K562 (cell line): Measurements from ENCODE around the gene RTL1. TPM values are rescaled to one million over a fixed set of nuclear protein-coding genes. Genes with fewer than 3 reads are reported as not detected.
A peak's percentile ranks its signal among the peaks of the same experiment; 100 is the strongest.

Source experiments
- ATAC-seq: fragments of 200-7000 bp; cut with Tn5 transposase; 3 replicates; pipeline ENCODE4 v1.9.1; 2020; ENCODE audit warnings: moderate library complexity
- BruUV-seq: library from RNA; stranded (reverse); fragments of 400-500 nt; replicated peaks from 2 replicates; lab custom pipeline; 2021; lab: Mats Ljungman, UMichigan
- CTCF ChIA-PET: fragments of 300-600 bp; formaldehyde crosslinking; extraction: SDS; loops from one replicate; lab custom pipeline; 2021; ENCODE audit warnings: low intra/inter-chr PET ratio; lab: Yijun Ruan, JAX
- POLR2A ChIA-PET: fragments of 300-600, 350-650 bp; sonication (Branson Sonifier 250); formaldehyde crosslinking; extraction: SDS; loops from one replicate; lab custom pipeline; 2021; ENCODE audit warnings: antibody characterized with exemption, inconsistent platforms; lab: Yijun Ruan, JAX
- DNase-seq, 4 experiments: peaks; one replicate each; pipeline versions ENCODE4 v3.0.0 to v3.0.0-alpha.2; 2011 to 2018; ENCODE audit warnings: low spot score in 3 of 4, mixed read lengths in 3 of 4; ENCODE audit errors: extremely low read depth in 1 of 4
- FAIRE-seq: peaks from 2 replicates; lab custom pipeline; 2011; peaks lifted over from hg19 to GRCh38; lab: Jason Lieb, UNC
- H2AFZ ChIP-seq: 2 replicates; pipeline ENCODE4 v1.6.0; 2011; ENCODE audit warnings: low read depth, low read length, control low read depth, inconsistent platforms
- H3K27ac ChIP-seq: fragments of 200-600 bp; 3 replicates; pipeline ENCODE4 v1.8.0; 2011; ENCODE audit warnings: low read depth, mild to moderate bottlenecking, control low read depth, inconsistent platforms, low read length, moderate library complexity, mixed read lengths; ENCODE audit errors: extremely low read depth
- H3K27me3 ChIP-seq, 2 experiments: fragments of 300-600 bp in 1 of 2; 2 replicates in 1 of 2; 3 replicates in 1 of 2; pipeline versions ENCODE4 v1.6.0 to v1.8.0; 2011; ENCODE audit warnings: inconsistent platforms in 2 of 2, low read length in 2 of 2, mild to moderate bottlenecking in 1 of 2, mixed read lengths in 1 of 2, moderate library complexity in 1 of 2; ENCODE audit not compliant: control insufficient read depth in 2 of 2, insufficient read depth in 2 of 2
- H3K36me3 ChIP-seq: fragments of 300-600 bp; 3 replicates; pipeline ENCODE4 v1.8.0; 2011; ENCODE audit warnings: mild to moderate bottlenecking, low read length, inconsistent platforms; ENCODE audit not compliant: control insufficient read depth, insufficient read depth
- H3K4me1 ChIP-seq, 2 experiments: fragments of 200-600 bp in 1 of 2; replicated peaks in 1 of 2; 2 replicates in 1 of 2; 3 replicates in 1 of 2; pipeline versions ENCODE4 v1.5.1 to v1.8.0; 2011; ENCODE audit warnings: inconsistent platforms in 2 of 2, low read length in 2 of 2, mild to moderate bottlenecking in 1 of 2, mixed read lengths in 1 of 2, moderate library complexity in 1 of 2; ENCODE audit not compliant: control insufficient read depth in 2 of 2, insufficient read depth in 2 of 2
- H3K4me2 ChIP-seq: 2 replicates; pipeline ENCODE4 v1.6.1; 2011; ENCODE audit warnings: low read length, control low read depth, inconsistent platforms, mixed read lengths; ENCODE audit not compliant: insufficient read depth
- H3K4me3 ChIP-seq: fragments of 200-600 bp; sonication (generic), shearing (Covaris generic); 2 replicates; pipeline ENCODE4 v1.5.1; 2016; ENCODE audit warnings: control low read depth, inconsistent platforms
- H3K79me2 ChIP-seq: fragments of 200-600 bp; 3 replicates; pipeline ENCODE4 v1.8.0; 2011; ENCODE audit warnings: low read length, inconsistent platforms; ENCODE audit not compliant: control insufficient read depth, insufficient read depth
- H3K9ac ChIP-seq, 2 experiments: 2 replicates each; pipeline versions ENCODE4 v1.6.0 to v1.6.1; 2011; ENCODE audit warnings: low read depth in 2 of 2, low read length in 2 of 2, control low read depth in 1 of 2, inconsistent platforms in 1 of 2, mild to moderate bottlenecking in 1 of 2, mixed read lengths in 1 of 2; ENCODE audit not compliant: insufficient read depth in 1 of 2
- H3K9me1 ChIP-seq: one replicate; pipeline ENCODE4 v1.6.0; 2011; ENCODE audit warnings: inconsistent platforms, mild to moderate bottlenecking, low read length, moderate library complexity; ENCODE audit not compliant: control insufficient read depth, insufficient read depth
- H3K9me3 ChIP-seq: replicated peaks from 2 replicates; pipeline ENCODE4 v1.5.1; 2011; ENCODE audit warnings: low read depth, low read length, inconsistent platforms; ENCODE audit not compliant: control insufficient read depth, insufficient read depth
- H4K20me1 ChIP-seq: replicated peaks from 2 replicates; pipeline ENCODE4 v1.6.1; 2011; ENCODE audit warnings: low read length, inconsistent platforms, mixed read lengths; ENCODE audit not compliant: control insufficient read depth, insufficient read depth
- DMBX1 ChIP-seq: fragments of 250-450 bp; sonication (Bioruptor Pico); IDR thresholded peaks from 2 replicates; pipeline ENCODE4 v1.8.0; 2022; ENCODE audit warnings: inconsistent platforms, mild to moderate bottlenecking, moderate library complexity, borderline replicate concordance
- MAZ ChIP-seq, 2 experiments: fragments of 450-650 bp in 1 of 2; sonication (generic) in 1 of 2; formaldehyde crosslinking; IDR thresholded peaks in 1 of 2; conservative IDR thresholded peaks in 1 of 2; 2 replicates each; pipeline versions ENCODE4 v1.4.0 to v1.5.0; 2020; ENCODE audit warnings: mild to moderate bottlenecking in 1 of 2, missing genetic modification reagents in 1 of 2
- MXI1 ChIP-seq: IDR thresholded peaks from 2 replicates; pipeline ENCODE4 v1.6.1; 2011; ENCODE audit warnings: low read depth, mild to moderate bottlenecking, improper control_type of control experiment, low read length
- PRPF4 ChIP-seq: fragments of 200-400 bp; formaldehyde crosslinking; IDR thresholded peaks from one replicate; pipeline ENCODE4 v1.6.1; 2017; ENCODE audit warnings: low read length, low read depth, mild to moderate bottlenecking; ENCODE audit not compliant: insufficient read depth, poor library complexity, severe bottlenecking
- PTBP1 ChIP-seq: fragments of 200-400 bp; formaldehyde crosslinking; IDR thresholded peaks from 2 replicates; pipeline ENCODE4 v1.6.1; 2017; ENCODE audit warnings: low read depth, low read length
- STAT5A ChIP-seq: IDR thresholded peaks from 2 replicates; pipeline ENCODE4 v1.6.1; 2012; ENCODE audit warnings: low read length, inconsistent platforms, borderline replicate concordance
- YY1 ChIP-seq, 3 experiments: IDR thresholded peaks; 2 replicates each; pipeline ENCODE4 v1.6.1; 2011; ENCODE audit warnings: low read length in 2 of 3, mild to moderate bottlenecking in 2 of 3, moderate library complexity in 2 of 3, borderline replicate concordance in 1 of 3, control low read depth in 1 of 3, low read depth in 1 of 3; ENCODE audit not compliant: insufficient read depth in 3 of 3, insufficient replicate concordance in 2 of 3, control insufficient read depth in 1 of 3, insufficient read length in 1 of 3; ENCODE audit errors: extremely low read depth in 1 of 3
- ZNF24 ChIP-seq: fragments of 450-650 bp; IDR thresholded peaks from 2 replicates; pipeline ENCODE4 v1.6.1; 2016
- ZNF584 ChIP-seq: fragments of 200-800 bp; sonication (Bioruptor generic); IDR thresholded peaks from 2 replicates; pipeline ENCODE4 v1.6.1; 2016; ENCODE audit warnings: low read depth, mild to moderate bottlenecking, missing genetic modification characterization, missing compliant biosample characterization
- ZNF586 ChIP-seq: fragments of 450-650 bp; formaldehyde crosslinking; conservative IDR thresholded peaks from 2 replicates; pipeline ENCODE4 v1.4.0; 2020; ENCODE audit warnings: mild to moderate bottlenecking, moderate library complexity
- WGBS: fragments of 100-300 bp; shearing (Covaris generic); methylation state at CpG from one replicate; pipeline ENCODE4 v1.1.6; 2016; ENCODE audit warnings: low coverage, mixed read lengths; ENCODE audit not compliant: insufficient coverage; ENCODE audit errors: missing lambda C conversion rate; 5-methylcytosine and 5-hydroxymethylcytosine counted together
- in situ Hi-C: fragments of 300-500 bp; cut with MboI; formaldehyde crosslinking; loops from 4 replicates; pipeline ENCODE4 v1.15.0; 2018; ENCODE audit warnings: inconsistent platforms, mixed read lengths
- intact Hi-C: fragments of 100-400 bp; cut with micrococcal nuclease; formaldehyde crosslinking; loops from 2 replicates; pipeline ENCODE4 v1.14.2; 2022
- polyA plus RNA-seq, 8 experiments: library from polyadenylated mRNA; depleted of rRNA in 4 of 8; stranded (reverse) in 5 of 8; unstranded in 3 of 8; fragments of >200 nt; fragmentation: Nextera tagmentation in 2 of 8; fragmentation: Illumina TruSeq in 1 of 8; extraction: Ambion mirVana in 2 of 8; extraction: Trizol in 1 of 8; gene quantifications; 2 replicates each; pipeline versions ENCODE4 v1.2.1 to v1.2.3, GENCODE V29; 2011 to 2014; ENCODE audit warnings: inconsistent platforms in 1 of 8, missing spikeins in 1 of 8
- total RNA-seq, 7 experiments: library from RNA; depleted of rRNA in 6 of 7; stranded (reverse); fragments of >200 nt in 6 of 7; fragmentation: Illumina TruSeq in 2 of 7; extraction: Trizol in 2 of 7; gene quantifications; 2 replicates each; pipeline versions ENCODE4 v1.2.1 to v1.2.3, GENCODE V29; 2011 to 2021; ENCODE audit warnings: low replicate concordance in 1 of 7
- TF ChIP-seq, protein P1 (sequence below): sonication (generic); formaldehyde crosslinking; IDR thresholded peaks from 2 replicates; pipeline ENCODE4 v1.8.0; 2022; ENCODE audit warnings: mild to moderate bottlenecking, missing genetic modification reagents
- TF ChIP-seq, protein P2 (sequence below), 2 experiments: fragments of 450-650 bp; IDR thresholded peaks; 2 replicates each; pipeline ENCODE4 v1.6.1; 2016
- TF ChIP-seq, protein P3 (sequence below): sonication (generic); formaldehyde crosslinking; IDR thresholded peaks from 2 replicates; pipeline ENCODE4 v1.8.1; 2022; ENCODE audit warnings: missing genetic modification reagents
- TF ChIP-seq, protein P4 (sequence below): sonication (generic); formaldehyde crosslinking; IDR thresholded peaks from 2 replicates; pipeline ENCODE4 v1.8.1; 2023; ENCODE audit warnings: mild to moderate bottlenecking, missing genetic modification reagents

RTL1 gene
- total and polyA plus RNA-seq, 9 of the 15 experiments (the other 6 are each of a cell fraction or from before 2014, with no cell fraction given), result not detected

DNA sequence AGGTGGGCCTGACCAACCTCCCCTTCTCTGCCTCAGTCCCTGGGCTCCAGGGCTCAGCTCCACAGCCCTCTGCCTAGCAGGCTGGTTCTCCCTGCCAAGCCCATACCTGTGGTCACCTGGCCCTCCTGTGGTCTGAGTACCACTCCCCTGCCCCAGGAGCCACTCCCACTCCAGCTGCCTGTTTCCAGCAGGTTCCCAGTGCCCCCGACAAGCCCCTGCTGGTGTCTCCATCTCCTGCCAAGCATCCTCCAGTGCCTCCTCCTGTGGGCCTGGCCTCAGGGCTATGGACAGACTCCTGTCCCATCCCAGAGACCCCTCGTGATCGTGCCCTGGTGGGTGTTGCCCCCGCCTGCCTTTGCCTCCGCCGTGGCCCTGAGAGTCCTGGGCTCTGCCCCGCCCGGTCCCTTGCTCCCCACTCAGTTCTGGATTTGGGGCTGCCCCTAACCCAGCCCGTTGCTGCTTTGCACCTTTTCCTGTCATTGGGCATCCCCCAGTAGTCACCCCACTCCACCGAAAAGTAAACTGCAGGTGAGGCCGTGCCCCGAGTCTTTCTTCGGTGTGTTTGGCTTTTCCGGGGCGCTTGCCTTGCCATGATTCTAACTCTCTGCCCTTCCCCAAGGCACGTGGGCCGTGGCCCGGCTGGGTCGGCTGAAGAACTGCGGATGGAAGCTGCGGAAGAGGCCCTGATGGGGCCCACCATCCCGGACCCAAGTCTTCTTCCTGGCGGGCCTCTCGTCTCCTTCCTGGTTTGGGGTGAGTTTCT lies 67.8 kb downstream of the RTL1 start:
- Histone ChIP-seq H3K36me3 (no peaks in the 10 kb centered on the region), H3K27ac (no peak overlapping the region), H2AFZ (no peak overlapping the region), H3K4me3 (no peak overlapping the region), H3K9me3 (no peaks in the 10 kb centered on the region), H3K9me1 (no peaks in the 10 kb centered on the region), H3K4me2 (no peak overlapping the region), H3K27me3 (no peaks in the 10 kb centered on the region), H3K79me2 (no peaks in the 10 kb centered on the region), H3K9ac (peak overlapping the region in 1 of 2 experiments; percentile 35; a peak in 2 of 4 replicates), H3K4me1 (peaks cover 0 to 25% of the 10 kb centered on the region in 2 experiments; a peak in 3 of 5 replicates), H4K20me1 (no peaks in the 10 kb centered on the region; the same call in 1 of the 2 replicates)
- POLR2A ChIA-PET, result no interaction called here
- in situ Hi-C loops (no loop called here), intact Hi-C loops (no loop called here)
- CTCF ChIA-PET, result no interaction called here
- 59% methylated on average over 19 of the region's 24 CpGs for WGBS
- no TSS peak for BruUV-seq
- FAIRE-seq, result no peak
- no peak for DNase-seq
- ATAC-seq, result no peak
- TF ChIP-seq MXI1 (no peak), ZNF586 (CRISPR knock-in tag) (no peak), DMBX1 (CRISPR knock-in tag) (no peak), ZNF584 (CRISPR knock-in tag) (no peak), ZNF24 (no peak), PRPF4 (no peak), MAZ (CRISPR knock-in tag; conservative IDR thresholded peaks at IDR 0.05 in 1 of 2, IDR thresholded peaks at IDR 0.05 in 1 of 2) (no peak), PTBP1 (no peak), STAT5A (no peak), YY1 (IDR thresholded peaks at IDR 0.05; ENCODE audit: borderline replicate concordance in 1 of 3, control insufficient read depth in 1 of 3, extremely low read depth in 1 of 3, insufficient read depth in 3 of 3, insufficient read length in 1 of 3, insufficient replicate concordance in 2 of 3, low read depth in 1 of 3, low read length in 2 of 3) (no peak)
- TF ChIP-seq, protein P1, sequence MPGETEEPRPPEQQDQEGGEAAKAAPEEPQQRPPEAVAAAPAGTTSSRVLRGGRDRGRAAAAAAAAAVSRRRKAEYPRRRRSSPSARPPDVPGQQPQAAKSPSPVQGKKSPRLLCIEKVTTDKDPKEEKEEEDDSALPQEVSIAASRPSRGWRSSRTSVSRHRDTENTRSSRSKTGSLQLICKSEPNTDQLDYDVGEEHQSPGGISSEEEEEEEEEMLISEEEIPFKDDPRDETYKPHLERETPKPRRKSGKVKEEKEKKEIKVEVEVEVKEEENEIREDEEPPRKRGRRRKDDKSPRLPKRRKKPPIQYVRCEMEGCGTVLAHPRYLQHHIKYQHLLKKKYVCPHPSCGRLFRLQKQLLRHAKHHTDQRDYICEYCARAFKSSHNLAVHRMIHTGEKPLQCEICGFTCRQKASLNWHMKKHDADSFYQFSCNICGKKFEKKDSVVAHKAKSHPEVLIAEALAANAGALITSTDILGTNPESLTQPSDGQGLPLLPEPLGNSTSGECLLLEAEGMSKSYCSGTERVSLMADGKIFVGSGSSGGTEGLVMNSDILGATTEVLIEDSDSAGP, result no peak
- TF ChIP-seq, protein P2, sequence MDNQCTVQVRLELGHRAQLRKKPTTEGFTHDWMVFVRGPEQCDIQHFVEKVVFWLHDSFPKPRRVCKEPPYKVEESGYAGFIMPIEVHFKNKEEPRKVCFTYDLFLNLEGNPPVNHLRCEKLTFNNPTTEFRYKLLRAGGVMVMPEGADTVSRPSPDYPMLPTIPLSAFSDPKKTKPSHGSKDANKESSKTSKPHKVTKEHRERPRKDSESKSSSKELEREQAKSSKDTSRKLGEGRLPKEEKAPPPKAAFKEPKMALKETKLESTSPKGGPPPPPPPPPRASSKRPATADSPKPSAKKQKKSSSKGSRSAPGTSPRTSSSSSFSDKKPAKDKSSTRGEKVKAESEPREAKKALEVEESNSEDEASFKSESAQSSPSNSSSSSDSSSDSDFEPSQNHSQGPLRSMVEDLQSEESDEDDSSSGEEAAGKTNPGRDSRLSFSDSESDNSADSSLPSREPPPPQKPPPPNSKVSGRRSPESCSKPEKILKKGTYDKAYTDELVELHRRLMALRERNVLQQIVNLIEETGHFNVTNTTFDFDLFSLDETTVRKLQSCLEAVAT (IDR thresholded peaks at IDR 0.05), result no peak
- TF ChIP-seq, protein P3, sequence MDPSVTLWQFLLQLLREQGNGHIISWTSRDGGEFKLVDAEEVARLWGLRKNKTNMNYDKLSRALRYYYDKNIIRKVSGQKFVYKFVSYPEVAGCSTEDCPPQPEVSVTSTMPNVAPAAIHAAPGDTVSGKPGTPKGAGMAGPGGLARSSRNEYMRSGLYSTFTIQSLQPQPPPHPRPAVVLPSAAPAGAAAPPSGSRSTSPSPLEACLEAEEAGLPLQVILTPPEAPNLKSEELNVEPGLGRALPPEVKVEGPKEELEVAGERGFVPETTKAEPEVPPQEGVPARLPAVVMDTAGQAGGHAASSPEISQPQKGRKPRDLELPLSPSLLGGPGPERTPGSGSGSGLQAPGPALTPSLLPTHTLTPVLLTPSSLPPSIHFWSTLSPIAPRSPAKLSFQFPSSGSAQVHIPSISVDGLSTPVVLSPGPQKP (CRISPR knock-in tag), result no peak
- TF ChIP-seq, protein P4, sequence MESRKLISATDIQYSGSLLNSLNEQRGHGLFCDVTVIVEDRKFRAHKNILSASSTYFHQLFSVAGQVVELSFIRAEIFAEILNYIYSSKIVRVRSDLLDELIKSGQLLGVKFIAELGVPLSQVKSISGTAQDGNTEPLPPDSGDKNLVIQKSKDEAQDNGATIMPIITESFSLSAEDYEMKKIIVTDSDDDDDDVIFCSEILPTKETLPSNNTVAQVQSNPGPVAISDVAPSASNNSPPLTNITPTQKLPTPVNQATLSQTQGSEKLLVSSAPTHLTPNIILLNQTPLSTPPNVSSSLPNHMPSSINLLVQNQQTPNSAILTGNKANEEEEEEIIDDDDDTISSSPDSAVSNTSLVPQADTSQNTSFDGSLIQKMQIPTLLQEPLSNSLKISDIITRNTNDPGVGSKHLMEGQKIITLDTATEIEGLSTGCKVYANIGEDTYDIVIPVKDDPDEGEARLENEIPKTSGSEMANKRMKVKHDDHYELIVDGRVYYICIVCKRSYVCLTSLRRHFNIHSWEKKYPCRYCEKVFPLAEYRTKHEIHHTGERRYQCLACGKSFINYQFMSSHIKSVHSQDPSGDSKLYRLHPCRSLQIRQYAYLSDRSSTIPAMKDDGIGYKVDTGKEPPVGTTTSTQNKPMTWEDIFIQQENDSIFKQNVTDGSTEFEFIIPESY (CRISPR knock-in tag), result no peak
